HG02970 (cell line): Measurements from ENCODE around the gene DLG2.
"Not testable (repeated sequence)": the region's sequence is repeated elsewhere in the genome, so short reads cannot be mapped to it uniquely, and the experiment has no call there.

Experiments used
- ATAC-seq: cut with Tn5 transposase; IDR thresholded peaks from one replicate; pipeline ENCODE4 v1.9.1; 2021; ENCODE audit warnings: mild to moderate bottlenecking, moderate library complexity, moderate number of reproducible peaks; ENCODE audit not compliant: unreplicated experiment, low FRiP score

Gene DLG2

DNA sequence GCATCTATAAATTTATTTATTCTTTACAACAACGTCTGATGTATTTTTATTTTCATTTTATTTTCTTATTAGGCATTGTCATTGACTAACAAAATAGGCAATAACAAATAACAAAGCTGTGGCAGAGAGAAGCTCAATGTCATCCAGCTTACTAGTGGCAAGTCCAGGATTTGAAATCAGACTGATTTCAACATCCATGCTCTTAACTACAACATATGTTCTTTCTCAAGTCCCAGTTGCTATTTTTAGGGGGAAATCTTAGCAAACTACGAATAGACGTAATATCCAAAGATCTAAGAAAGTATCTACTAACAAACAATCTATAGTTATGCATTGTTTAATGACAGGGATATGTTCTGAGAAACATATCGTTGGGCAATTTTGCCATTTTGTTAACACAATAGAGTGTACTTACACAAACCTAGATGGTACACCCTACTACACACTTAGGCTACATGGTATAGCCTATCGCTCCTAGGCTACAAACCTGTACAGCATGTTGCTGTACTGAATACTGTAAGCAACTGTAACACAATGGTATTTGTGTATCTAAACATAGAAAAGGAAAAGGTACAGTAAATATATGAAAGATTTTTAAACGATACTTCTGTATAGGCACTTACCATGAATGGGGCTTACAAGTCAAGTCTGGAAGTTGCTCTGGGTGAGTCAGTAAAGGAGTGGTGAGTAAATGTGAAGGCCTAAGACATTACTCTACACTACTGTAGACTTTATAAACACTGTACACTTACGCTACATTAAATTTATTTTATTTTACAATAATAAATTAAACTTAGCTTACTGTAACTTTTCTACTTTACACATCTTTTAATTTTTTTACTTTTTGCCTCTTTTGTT, 151.3 kb downstream of the DLG2 start:
- ATAC-seq, result no peak

DNA sequence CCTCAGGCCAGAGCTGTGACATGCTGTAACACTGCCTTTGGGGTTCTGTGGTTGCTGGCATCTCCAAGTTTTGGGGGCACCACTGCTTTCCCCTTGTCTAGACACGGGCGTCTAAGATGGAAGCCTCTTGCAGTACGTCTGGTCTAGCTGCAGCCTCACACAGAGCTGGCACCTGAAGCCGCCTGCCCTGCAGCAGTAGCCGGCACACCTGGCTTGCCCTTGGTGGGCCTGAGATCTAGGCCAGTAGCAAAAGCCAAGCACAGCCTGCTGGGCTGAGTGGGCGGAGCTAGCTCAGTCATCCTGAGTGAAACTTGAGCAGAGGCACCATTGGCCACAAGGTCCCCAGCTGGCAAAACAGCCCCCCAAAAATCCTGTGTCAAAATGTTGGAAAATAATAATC, 154.2 kb downstream of the DLG2 start:
- no peak for ATAC-seq

DNA sequence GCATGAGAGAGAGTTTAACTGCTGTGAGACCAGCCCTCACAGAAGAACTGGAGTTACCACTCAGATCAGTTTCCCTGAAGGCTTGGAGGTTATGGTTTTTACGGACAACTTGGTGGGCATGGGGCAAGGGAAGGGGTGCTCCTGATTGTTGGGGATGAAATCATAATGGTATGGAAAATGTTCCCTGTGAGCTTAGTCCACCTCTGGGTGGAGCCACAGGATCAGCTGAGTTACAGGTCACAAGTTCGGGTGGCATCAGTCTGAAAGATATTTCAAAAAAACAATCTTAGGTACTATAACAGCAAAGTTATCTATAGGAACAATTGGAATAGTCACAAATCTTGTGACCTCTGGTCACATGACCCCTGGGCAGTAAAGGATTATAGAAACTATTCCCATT, 162.9 kb downstream of the DLG2 start:
- no peak for ATAC-seq

DNA sequence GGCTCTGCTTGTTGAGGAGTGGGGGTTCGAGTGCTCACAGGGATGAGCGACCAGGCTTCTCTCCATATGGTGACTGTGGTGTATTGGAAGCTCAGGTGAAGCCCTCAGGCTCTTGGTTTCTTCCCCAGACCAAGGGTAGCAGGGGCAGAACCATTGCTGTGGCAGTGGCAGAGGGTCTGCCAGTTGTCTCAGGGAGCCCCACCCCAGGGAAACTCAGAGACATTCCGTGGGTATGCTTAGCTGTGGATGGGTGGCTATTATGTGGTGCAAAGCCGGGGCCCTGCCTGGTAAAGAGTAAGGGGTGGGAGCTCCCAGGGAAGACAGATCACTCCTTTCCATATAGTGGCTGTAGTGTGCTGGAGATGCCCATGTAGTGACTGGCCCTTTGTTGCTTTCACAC, 167.8 kb downstream of the DLG2 start:
- no peak for ATAC-seq

DNA sequence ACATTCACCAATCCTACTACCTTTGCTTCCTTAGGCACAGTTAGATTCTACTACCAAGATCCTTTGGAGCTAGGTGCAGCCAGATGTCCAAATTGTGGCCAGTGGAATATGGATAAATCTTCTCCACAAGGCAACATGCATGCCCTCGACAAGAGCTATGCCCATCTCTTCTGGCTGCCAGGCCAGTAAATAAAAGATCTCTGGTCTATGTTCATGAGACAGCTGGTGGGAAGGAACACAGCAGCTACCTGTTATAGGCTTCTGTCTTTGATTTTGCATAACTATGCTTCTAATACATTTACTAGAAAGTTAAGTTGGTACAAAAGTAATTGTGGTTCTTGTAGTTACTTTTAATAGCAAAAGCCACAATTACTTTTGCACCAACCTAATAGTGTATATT, 182.7 kb downstream of the DLG2 start:
- no peak for ATAC-seq

DNA sequence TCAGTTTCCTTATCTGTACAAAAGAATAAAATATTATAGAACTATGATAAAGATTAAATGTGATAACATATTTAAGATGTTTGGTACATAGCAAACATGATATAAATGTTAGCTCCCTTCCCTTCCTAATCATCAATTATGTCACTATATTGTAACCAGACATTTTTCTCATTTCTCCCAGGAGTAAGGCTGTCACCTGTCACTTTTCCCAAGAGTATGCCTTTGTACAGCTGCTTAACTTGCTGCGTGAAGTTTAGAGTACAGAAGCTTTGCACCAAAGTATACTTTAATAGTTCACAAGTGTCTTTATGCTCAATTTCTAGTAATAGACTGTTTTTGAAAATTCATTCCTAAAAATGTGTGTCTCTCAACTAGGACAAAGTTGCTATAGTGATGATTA, 186.9 kb downstream of the DLG2 start:
- no peak for ATAC-seq

DNA sequence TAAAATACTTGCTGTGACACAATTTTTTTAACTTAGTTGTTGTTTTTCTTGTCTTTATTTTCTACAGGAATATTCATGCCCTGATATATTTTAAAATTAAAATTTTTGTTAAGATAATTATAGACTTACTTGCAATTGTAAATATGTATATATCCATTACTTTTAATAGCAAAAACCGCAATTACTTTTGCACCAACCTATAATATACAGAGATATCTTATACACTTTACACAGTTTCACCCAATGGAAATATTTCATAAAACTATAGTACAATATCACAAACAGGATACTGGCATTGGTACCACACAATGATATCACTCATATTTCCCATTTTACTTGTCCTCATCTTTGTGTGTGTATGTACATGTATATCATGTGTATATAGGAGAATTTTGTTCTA, 188.8 kb downstream of the DLG2 start:
- ATAC-seq, result no peak

DNA sequence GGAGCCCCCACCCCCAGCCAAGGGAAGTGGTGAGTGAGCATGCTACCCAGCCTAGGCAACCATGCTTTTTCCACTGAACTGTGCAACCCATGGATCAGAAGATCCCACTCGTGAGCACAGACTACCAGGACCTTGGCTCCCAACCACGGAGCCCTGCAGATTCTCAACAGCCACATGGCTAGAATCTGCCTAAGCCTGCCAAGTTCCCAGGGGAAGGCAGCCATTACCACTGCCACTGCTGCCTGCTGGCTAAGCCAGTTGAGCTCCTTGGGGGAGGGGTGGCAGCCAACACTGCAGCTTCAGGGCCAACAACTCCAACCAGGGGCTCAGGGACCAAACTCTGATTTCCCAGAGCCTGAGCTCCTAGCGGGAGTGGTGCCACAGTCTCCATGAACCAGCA, 195.8 kb downstream of the DLG2 start:
- no peak for ATAC-seq

DNA sequence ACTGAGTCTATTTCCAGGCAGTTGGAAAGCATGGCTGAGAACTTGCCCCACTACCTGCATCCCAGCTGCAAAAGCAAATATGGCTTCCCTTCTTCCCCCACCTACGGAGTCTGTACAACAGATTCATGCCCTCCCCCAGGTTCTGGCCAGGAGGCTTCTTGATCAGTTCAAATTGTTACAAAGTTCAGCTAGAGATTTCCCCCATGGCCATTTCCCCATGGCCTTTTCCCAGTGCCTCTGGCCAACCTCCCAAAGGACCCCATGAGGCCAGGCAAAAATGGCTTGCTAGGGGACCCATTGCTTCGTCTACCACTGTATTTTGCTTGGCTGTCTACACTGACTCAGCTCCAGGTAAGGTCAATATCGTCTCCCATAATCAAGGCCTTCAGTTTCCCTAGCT, 203.3 kb downstream of the DLG2 start:
- no peak for ATAC-seq

DNA sequence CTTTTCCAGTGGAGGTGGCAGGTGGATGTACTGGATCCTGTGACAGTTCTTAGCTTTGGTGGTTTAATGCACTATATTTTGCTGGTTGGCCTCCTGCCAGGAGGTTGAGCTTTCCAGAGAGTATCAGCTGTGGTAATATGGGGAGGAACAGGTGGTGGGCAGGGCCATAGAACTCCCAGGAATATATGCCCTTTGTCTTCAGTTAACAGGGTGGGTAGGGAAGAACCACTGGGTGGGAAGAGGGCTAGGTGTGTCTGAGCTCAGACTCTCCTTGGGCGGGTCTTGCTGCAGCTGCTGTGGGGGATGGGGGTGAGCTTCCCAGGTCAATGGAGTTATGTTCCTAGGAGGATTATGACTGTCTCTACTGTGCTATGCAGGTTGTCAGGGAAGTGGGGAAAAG, 203.8 kb downstream of the DLG2 start:
- no peak for ATAC-seq

DNA sequence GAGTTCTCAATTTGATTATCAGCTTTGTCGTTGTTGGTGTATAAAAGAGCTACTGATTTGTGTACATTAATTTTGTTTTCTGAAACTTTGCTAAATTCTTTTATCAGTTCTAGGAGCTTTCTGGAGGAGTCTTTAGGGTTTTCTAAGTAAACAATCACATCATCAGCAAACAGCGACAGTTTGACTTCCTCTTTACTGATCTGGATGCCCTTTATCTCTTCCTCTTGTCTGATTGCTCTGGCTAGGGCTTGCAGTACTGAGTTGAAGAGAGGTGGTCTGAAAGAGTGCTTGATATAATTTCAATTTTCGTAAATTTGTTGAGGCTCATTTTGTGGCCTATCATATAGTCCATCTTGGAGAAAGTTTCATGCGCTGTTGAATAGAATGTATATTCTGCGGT, 213.0 kb downstream of the DLG2 start:
- no peak for ATAC-seq

DNA sequence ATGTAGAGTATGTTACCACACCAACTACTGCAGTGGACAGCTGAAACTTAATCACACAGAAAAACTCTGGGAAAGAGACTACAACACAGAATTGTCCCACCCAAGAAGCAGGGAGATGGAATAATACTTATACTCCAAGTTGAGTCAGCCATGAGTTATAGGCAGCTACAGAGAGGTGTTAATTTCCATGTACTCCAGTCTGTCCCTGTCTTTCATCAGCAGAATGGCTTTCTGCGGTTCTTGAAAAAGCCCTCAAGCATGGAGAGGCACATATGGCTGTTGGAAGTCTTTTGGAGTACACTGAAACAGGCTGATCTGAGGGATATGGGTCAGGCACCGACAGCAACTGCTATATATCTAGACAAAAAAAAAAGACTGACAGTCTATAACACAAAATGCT, 219.5 kb downstream of the DLG2 start:
- ATAC-seq, result no peak

DNA sequence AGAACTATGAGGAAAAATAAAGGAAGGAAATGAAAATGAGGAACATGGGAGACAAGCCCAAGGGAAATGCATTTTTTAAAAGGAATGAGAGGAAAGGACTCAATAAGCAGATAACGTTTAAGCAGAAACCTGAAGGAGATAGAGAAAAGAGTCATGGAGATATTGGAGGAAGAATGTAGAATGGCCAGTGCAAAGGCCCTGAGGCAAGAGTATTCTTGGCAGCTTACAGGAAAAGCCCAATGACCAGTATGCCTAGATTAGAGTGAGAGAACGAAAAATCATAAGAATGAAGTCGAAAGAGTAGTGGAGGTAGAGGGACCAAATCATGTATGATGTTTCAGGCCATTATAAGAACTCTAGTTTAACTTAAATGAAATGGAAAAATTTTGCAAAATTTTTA, 220.3 kb downstream of the DLG2 start:
- no peak for ATAC-seq

DNA sequence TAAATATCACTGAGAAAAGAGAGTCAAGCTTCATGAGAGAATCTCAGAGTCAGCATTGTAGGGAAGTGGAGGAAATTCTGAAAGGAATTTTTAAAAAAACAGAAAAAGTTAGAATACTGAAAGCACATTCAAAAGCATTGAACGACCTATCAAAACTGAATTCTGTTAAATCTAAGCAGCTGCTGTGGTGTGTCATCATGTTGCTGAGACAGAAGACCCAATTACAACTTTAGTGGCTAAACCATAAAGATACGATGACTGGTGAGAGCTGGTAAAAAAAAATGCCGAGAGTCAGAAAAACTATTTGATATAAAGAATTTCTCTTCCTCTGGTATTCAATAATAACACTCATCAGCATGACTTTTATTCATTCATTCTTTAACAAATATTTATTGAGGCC, 220.8 kb downstream of the DLG2 start:
- ATAC-seq, result no peak

DNA sequence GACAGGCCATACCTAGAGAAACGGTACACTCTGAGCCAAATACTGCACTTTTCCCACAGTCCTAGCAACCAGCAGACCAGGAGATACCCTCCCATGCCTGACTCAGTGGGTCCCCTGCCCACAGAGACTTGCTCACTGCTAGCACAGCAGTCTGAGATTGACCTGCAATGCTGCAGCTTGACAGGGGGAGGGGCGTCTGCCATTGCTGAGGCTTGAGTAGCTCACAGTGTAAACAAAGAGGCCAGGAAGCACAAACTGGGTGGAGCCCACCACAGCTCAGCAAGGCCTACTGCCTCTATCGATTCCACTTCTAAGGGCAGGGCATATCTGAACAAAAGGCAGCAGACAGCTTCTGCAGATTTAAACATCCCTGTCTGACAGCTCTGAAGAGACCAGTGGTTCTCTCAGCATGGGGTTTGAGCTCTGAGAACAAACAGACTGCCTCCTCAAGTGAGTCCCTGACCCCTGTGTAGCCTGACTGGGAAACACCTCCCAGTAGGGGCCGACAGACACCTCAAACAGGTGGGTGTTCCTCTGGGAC, 231.6 kb downstream of the DLG2 start:
- not testable (repeated sequence) for ATAC-seq

DNA sequence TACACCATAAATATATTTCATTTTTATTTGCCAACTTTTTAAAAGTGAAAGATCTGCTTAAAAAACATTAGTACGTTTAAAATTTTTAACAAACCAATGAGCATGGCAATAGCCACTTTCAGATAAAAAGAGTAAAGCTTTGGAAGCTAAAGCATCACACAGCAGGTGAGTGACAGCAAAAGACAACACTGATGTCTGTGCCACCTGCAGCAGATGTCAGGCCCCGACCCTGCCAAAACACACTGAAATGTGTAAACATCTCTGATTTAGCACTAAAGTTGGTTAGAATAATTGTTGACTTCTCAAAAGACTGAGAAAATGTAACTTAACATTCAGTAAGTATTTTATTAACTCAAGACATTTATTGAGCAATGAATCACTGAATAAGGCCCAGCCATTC, 232.9 kb downstream of the DLG2 start:
- ATAC-seq, result no peak

DNA sequence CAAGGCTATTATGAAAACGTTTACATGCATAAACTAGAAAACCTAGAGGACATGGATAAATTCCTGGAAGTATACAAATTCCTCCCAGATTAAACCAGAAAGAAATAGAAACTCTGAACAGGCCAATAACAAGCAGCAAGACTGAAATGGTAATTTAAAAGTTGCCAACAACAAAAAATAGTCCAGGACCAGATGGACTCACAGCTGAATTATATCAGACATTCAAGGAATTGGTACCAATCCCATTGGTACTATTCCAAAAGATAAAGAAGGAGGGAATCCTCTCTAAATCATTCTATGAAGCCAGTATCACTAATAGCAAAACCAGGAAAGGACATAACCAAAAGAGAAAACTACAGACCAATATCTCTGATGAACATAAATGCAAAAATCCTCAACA, 236.0 kb downstream of the DLG2 start:
- no peak for ATAC-seq

DNA sequence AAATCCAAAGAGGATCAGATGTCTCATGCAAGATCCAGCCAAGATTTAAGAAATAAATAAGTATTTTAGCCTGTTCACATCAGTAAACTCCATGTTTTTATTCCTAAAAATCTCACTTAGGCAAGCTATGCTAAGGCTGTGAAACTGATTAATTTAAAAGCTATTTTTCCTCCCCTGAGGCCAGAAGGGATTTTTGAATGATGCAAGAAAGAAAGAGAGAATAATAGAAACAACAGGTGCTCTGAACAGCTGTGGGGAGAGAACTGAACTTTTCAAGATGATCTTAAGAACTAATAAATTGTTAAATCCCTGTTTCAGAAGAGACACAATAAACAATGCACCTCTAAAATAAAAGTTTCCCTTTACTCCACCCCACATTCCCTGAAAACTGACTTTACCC, 241.6 kb downstream of the DLG2 start:
- ATAC-seq, result no peak

DNA sequence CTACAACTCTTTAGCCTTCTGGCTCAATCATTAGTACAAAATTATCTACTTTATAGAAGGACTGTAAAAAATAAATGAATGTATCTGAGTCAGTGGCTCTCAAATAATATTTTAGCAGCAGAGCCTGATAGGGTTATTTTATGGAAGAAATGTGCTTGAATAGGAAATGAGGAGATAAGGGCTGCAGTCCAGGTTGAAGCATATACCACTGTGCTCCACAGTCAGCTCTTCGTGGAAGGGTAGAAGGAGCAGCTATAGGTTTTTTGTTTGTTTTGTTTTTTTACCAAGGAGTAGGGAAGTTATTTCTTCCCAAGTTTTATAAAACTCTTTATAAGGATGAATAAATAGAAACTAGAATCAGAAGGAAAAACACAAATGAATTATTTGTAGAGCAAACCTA, 242.0 kb downstream of the DLG2 start:
- no peak for ATAC-seq

DNA sequence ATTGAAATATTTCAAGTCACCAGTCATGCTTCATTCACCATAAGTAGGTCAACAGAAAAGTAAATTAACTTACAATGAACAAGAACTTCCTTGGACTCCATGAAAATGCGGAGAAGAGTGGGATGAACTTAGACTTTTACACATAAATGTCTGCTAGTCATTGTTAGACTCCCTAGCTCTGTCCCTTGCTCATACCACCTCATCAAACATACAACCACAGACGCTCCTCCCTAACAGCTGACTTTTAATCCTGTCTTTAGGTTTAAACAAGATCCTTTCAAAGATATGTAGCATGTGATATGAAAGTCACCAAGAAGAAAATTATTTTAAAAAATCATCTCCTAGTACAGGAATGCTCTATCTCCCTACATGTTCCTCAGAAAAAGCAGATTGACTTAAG, 248.1 kb downstream of the DLG2 start:
- ATAC-seq, result no peak

DNA sequence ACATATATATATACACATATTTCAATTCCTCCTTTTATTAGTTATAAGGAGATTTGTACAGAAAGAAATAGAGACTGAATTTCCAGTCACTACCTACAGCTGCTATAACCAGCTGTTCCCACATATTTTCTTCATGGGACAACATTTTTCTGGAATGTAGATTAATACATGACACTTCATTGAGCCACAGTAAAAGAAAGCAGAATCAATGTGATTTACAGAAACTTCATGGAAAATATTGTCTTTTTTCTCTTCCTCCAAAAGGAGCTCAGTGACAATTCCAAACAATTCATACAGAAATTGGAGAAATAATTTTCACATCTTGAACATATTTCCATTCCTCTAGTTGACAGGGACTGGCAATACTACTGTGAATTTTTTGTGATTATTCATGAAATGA, 249.2 kb downstream of the DLG2 start:
- ATAC-seq, result no peak

DNA sequence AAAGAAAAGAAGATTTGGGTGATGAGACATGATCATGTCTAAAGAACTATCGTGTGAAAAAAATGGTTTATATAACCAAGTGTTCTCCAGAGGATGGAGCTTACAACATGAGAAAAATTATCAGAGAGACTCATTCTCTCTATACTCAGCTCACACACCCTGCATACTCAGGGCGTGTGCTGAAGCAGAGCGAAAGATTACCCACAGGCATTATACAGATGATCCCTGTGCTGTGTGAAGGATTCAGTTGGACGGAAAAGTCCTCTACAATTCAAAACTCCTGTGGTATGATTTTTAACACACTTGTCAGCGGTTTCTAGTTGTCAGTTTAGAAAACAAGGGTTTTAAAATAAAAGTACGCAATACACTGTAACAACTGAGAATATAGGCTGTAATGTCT, 267.3 kb downstream of the DLG2 start:
- no peak for ATAC-seq
